Stimulated activated CD8-positive, alpha-beta memory T cell treated with anti-CD3 and anti-CD28 coated beads, Interleukin-7, amount 100 ng/mL, for 4 hours (primary cell): ENCODE results near the gene NPIPB12.
"Not testable (repeated sequence)": the region's sequence is repeated elsewhere in the genome, so short reads cannot be mapped to it uniquely, and the experiment has no call there.

ENCODE experiments used
- DNase-seq, 2 donors: peaks; one replicate each; pipeline ENCODE4 v3.0.0-alpha.2; 2020; ENCODE audit warnings: low read depth in 2 of 2

NPIPB12 gene

GRCh38 chr16:29506308-29506707 lies at the start of gene NPIPB12:
Gene NPIPB12 (minus strand): TSS chr16:29506408.
- DNase-seq, result not testable (repeated sequence)

- not testable (repeated sequence) for DNase-seq
Observed at GRCh38 chr16:29521520-29521919, 15.3 kb upstream of the NPIPB12 start.

GRCh38 chr16:29482276-29482675 lies 23.9 kb downstream of the NPIPB12 start:
- not testable (repeated sequence) for DNase-seq

GRCh38 chr16:29472065-29472464 lies 34.1 kb downstream of the NPIPB12 start:
- not testable (repeated sequence) for DNase-seq

GRCh38 chr16:29469660-29470059 lies 36.5 kb downstream of the NPIPB12 start:
- peak; percentile 9 to 21 for DNase-seq

GRCh38 chr16:29467654-29468366 lies 38.4 kb downstream of the NPIPB12 start:
- DNase-seq, result not testable (repeated sequence)

- not testable (repeated sequence) for DNase-seq
Observed at GRCh38 chr16:29466904-29467303, 39.3 kb downstream of the NPIPB12 start.

- DNase-seq, result not testable (repeated sequence)
Observed at GRCh38 chr16:29465985-29466824, 40.0 kb downstream of the NPIPB12 start.

GRCh38 chr16:29460647-29461030 lies 45.6 kb downstream of the NPIPB12 start:
- DNase-seq, result not testable (repeated sequence)

- DNase-seq, result not testable (repeated sequence)
Observed at GRCh38 chr16:29459706-29460646, 46.2 kb downstream of the NPIPB12 start, which contains the start of gene SULT1A4. Gene SULT1A4 (plus strand): TSS chr16:29459913. CDS start chr16:29461386, 1,473 bp downstream.

- DNase-seq, result not testable (repeated sequence)
Observed at GRCh38 chr16:29457660-29458059, 48.5 kb downstream of the NPIPB12 start.

GRCh38 chr16:29454828-29455227 lies 51.4 kb downstream of the NPIPB12 start:
- DNase-seq, result not testable (repeated sequence)

GRCh38 chr16:29454269-29454668 lies 51.9 kb downstream of the NPIPB12 start, which contains the start of the genes BOLA2 and SLX1B:
Gene BOLA2 (minus strand): TSS chr16:29454351. CDS start chr16:29454253, 98 bp downstream.
Gene SLX1B (plus strand): TSS chr16:29454533.
- not testable (repeated sequence) for DNase-seq

GRCh38 chr16:29453754-29454153 lies 52.5 kb downstream of the NPIPB12 start:
- DNase-seq, result not testable (repeated sequence)
